Measurements from ENCODE around the gene PNMA8B. TPM values are rescaled to one million over a fixed set of nuclear protein-coding genes. Genes with fewer than 3 reads are reported as not detected.

The PNMA8B gene
- total RNA-seq, 1 donor from 2014 or later = 17.5 TPM

GRCh38 chr19:46453661-46454060, 42.0 kb downstream of the PNMA8B start:
- DNase-seq = no peak

- DNase-seq = no peak
These were observed 43.5 kb downstream of the PNMA8B start for GRCh38 chr19:46452186-46452585.

DNA sequence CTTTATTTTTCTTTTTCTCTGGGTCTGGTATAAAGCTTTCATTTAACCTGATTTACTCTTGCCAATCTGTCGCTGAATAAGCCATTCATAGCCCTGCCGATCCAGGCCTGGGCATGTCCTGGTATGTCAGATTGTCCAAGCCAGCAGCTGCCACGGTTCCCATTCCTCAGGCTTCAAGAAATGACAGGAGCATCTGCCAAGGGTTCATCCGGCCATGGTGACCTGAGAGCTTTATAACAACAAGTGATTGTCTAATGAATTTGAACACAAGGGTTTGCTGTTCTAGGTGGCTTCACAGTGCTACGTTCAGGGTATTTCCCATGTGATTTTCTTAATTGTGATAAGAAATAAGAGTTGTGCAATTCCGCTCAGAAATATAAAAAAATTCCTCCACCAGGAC, 44.3 kb downstream of the PNMA8B start:
- no peak for DNase-seq

GRCh38 chr19:46450737-46451136, 44.9 kb downstream of the PNMA8B start:
- DNase-seq = no peak

GRCh38 chr19:46449228-46449627, 46.4 kb downstream of the PNMA8B start:
- no peak for DNase-seq

GRCh38 chr19:46448601-46449000, 47.1 kb downstream of the PNMA8B start:
- DNase-seq = no peak

DNA sequence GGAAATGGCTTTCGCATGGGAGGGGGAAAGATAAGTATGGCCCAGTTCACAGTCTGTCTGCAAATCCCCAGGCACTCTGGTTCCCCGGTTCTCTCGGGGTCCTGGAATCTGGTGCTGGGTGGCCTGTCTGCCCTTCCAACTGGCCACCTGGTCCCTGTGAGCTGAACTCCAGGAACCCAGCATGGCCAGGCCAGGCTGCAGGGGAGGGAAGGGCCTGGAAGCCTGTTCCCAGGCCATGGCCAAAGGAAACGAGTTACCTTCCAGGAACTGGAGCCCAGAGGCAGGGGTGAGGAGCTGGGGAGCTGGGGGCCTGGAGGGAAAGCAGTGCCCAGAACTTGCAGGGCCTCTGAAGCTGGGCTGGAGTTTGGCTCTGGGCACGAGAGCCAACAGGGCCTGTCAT, 47.8 kb downstream of the PNMA8B start:
- DNase-seq = no peak

DNA sequence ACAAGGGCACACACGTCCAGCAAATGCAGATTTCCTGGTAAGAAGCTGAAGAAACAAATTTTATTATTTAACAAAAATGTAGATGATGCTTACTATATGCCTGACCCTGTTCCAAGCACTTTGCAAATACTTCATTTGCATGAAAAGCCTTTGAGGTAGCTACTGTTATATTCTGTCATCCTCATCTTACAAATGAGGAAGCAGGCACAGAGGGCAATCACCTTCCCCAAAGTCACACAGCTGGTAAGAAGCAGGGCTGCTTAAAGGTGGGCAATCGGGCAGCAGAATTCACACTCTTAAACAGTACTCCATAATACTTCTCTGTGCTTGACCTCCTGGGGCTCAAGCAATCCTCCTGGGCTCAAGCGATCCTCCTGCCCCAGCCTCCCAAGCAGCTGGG, 48.7 kb downstream of the PNMA8B start:
- no peak for DNase-seq

GRCh38 chr19:46446021-46446420, 49.6 kb downstream of the PNMA8B start:
- DNase-seq = no peak

GRCh38 chr19:46442808-46443450, 52.7 kb downstream of the PNMA8B start:
- DNase-seq = no peak

- DNase-seq = no peak
These were observed 53.8 kb downstream of the PNMA8B start for GRCh38 chr19:46441866-46442265.

Other genes starting within 250 kb of the PNMA8B start
- gene HIF3A, start 198.8 kb downstream of the PNMA8B start, total RNA-seq = 6.4 TPM
- 53.0 TPM for gene PPP5C, start 148.8 kb downstream of the PNMA8B start, total RNA-seq
- 4.7 TPM for gene CCDC8, start 82.3 kb downstream of the PNMA8B start, total RNA-seq
- 25.3 TPM for gene PNMA8C, start 66.9 kb downstream of the PNMA8B start, total RNA-seq
- gene PNMA8A, start 24.3 kb downstream of the PNMA8B start, total RNA-seq = 58.5 TPM
- 224 TPM for gene CALM3, start 105.5 kb upstream of the PNMA8B start, total RNA-seq
- gene PTGIR, start 129.2 kb upstream of the PNMA8B start, total RNA-seq = not detected
- not detected for gene GNG8, start 140.3 kb upstream of the PNMA8B start, total RNA-seq
- 14.5 TPM for gene DACT3, start 165.3 kb upstream of the PNMA8B start, total RNA-seq
- gene PRKD2, start 221.2 kb upstream of the PNMA8B start, total RNA-seq = 4.7 TPM

Data from occipital lobe (tissue), 2 donors.